NCI-H526 treated with DMSO at 0.1 percent for 48 hours (cell line): ENCODE results near the gene MLST8.

Source experiments
- DNase-seq: peaks from one replicate; lab custom pipeline; 2025; lab: John Stamatoyannopoulos, UW

The MLST8 gene, protein sequence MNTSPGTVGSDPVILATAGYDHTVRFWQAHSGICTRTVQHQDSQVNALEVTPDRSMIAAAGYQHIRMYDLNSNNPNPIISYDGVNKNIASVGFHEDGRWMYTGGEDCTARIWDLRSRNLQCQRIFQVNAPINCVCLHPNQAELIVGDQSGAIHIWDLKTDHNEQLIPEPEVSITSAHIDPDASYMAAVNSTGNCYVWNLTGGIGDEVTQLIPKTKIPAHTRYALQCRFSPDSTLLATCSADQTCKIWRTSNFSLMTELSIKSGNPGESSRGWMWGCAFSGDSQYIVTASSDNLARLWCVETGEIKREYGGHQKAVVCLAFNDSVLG

GRCh38 chr16:2205104-2205966 lies at the start of gene MLST8:
TSS of gene MLST8 (plus strand) at chr16:2205454. CDS start at chr16:2206086, 632 bp downstream.
- peak; percentile 45 for DNase-seq

GRCh38 chr16:2155977-2156848 lies 49.0 kb upstream of the MLST8 start:
- DNase-seq = no peak

DNA sequence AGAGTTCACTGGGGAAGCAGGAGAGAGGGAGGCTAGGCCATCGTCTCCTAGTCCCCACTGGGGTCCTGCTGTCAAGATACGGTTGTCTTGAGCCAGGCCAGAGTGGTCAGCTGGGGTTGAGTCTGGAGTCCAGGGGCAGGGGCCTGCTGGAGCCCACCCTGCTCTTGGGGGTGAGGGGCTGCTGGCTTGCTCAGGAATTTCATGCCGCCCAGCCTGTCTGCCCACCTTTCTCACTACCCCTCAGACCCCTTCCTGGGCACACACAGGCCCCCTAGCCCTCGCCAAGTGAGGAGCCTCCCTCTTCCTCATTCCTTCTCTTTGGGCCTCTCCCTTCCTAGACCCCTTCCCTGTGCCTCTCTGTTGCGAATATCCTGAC lies 48.4 kb upstream of the MLST8 start:
- no peak for DNase-seq

DNA sequence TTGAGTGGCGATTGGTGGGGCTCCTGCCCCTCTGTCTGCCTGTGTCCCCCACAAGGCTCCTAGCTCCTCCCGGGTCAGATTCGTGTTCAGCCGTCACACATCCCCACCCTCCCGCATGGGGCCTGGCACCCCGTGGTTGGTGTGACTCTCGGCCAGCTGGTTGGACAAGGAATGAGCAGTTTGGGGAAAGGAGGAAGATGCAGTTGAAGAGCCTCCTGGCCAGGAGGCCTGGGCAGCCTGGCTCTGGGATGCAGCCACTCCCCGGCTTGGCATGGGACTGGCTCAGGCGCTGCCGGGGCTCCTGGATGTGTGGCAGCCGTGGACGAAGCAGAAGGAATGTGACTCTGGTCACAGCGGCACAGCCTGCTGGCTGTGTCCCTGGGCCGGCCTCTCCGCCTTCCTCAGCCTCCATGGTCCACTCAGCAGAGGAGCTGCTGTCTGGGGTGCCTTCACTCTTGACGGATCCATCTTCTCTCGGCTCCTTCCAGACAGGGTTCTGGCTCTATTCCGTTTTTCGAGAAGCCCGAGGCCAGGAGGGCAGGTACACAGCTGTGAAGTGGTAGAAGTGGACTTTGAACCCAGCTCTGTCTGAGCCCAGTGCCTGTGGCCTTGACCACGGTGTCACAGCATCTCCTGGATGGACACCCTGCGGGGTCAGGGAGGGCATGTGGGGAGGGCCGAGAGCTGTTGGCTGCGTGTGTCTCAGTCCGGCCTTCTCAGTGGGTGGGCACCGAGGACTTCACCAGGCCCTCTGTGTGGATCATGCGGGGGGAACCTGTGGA lies 47.6 kb upstream of the MLST8 start:
- DNase-seq = no peak

DNA sequence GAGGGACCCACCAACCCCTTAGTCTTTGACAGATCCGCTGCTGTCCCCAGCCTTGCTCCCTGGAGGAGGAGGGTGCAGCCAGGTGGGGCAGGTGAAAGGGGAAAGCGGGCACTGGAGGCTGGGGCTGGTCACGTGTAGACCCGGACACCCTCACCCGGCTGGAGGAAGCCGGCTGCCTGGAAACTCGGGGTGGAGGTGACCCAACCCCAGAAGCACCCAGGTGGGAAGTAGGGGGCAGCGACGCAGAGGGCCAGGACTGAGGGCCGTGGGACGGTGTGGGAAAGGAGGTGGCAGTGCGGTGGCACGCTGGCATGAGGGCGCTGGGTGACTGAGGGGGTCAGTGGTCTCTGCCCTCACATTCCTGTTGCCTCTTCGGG lies 47.0 kb upstream of the MLST8 start:
- no peak for DNase-seq

GRCh38 chr16:2159175-2159838 lies 45.9 kb upstream of the MLST8 start:
- no peak for DNase-seq

GRCh38 chr16:2160915-2161551 lies 44.2 kb upstream of the MLST8 start:
- DNase-seq = no peak

GRCh38 chr16:2161911-2162310 lies 43.3 kb upstream of the MLST8 start:
- no peak for DNase-seq

DNA sequence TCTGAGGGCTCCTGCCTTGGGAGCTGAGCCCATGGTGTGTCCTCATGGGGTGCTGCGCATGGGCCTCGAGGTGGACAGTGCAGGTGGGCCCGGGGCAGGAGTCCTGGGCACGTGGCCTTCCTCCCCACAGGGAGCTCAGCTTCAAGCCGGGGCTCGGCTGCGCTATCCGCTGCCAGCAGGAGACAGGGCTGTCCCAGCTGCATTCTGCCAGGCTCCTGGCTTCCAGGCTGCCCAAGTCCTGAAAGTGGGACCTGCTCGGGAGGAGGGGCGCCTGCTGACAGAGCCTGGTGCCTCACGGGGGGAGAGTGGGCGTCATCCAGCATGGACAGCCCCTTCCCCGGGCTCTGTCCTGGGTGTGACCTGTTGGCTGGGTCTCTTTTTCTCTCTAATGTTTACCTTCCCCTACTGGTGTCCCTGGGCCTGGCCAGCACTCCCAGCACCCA lies 42.6 kb upstream of the MLST8 start:
- no peak for DNase-seq

- no peak for DNase-seq
Measured at GRCh38 chr16:2163211-2163881, 41.9 kb upstream of the MLST8 start.

DNA sequence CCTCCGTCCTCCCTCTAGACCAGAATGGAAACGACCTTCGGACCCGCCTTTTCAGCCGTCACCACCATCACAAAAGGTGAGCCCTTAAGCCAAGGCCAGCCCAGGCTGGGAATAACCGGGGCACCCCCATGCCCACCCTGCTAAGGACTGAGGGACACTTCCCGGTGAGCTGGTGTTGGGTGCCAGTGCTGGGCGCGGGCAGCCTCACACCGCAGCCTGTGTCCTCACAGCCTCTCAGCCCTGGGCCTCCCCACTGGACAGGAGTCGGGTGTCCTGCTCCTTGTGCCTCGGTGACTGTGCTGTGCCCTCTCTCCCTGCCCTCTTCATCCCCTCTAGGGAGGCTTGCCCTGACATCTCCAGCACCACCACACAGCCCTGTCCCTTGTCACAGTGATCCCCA lies 39.4 kb upstream of the MLST8 start:
- DNase-seq = no peak

DNA sequence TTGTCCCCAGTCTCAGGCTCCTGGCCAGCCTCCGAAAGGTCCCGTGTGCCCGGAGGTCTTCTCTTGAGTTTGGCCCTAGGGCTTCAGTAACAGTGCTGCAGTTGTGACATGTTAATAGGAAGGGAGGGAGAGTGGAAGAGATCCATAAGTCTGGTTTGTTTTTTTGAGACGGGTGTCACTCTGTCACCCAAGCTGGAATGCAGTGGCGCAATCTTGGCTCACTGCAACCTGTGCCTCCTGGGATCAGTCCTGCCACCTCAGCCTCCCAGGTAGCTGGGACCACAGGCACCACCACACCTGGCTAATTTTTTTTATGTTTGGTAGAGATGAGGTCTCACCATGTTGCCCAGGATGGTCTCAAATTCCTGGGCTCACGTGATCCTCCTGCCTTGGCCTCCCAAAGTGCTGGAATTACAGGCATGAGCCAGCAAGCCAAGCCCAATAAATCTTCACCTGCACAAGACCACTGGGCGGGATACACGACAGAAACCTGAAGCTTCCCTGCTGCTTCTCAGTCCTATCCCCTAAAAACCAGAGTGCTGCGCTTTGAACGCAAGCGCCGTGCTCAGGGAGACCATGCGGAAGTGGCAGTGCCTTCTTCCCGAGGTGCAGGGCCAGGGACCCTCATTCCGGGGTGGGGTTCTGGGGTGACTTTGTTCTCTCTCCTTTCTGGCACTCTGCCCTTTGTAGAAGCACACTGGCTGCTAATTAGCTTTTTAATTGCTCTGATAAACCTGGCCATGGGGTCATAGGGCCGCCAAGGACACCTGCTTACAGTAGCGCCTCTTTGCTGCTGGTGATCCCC lies 38.8 kb upstream of the MLST8 start:
- DNase-seq = no peak

- no peak for DNase-seq
Measured at GRCh38 chr16:2167068-2167638, 38.1 kb upstream of the MLST8 start.

GRCh38 chr16:2170080-2170479 lies 35.2 kb upstream of the MLST8 start:
- DNase-seq = no peak

- no peak for DNase-seq
Measured at GRCh38 chr16:2170587-2171435, 34.4 kb upstream of the MLST8 start.

GRCh38 chr16:2171601-2172178 lies 33.6 kb upstream of the MLST8 start:
- DNase-seq = no peak

GRCh38 chr16:2172688-2173335 lies 32.4 kb upstream of the MLST8 start:
- DNase-seq = no peak
